BE2C (cell line): Measurements from ENCODE around the gene YIF1B.

Experiments
- DNase-seq: peaks from one replicate; pipeline ENCODE4 v3.0.0-alpha.2; 2020
- H3K27me3 ChIP-seq: fragments of 250-450 bp; sonication (Bioruptor Pico); 2 replicates; pipeline ENCODE4 v1.5.1; 2020; ENCODE audit warnings: mild to moderate bottlenecking
- H3K36me3 ChIP-seq: fragments of 250-450 bp; sonication (Bioruptor Pico); 2 replicates; pipeline ENCODE4 v1.5.1; 2020; ENCODE audit warnings: mild to moderate bottlenecking
- H3K4me1 ChIP-seq: fragments of 250-450 bp; sonication (Bioruptor Pico); 2 replicates; pipeline ENCODE4 v1.5.1; 2020
- H3K4me3 ChIP-seq: 2 replicates; pipeline ENCODE4 v1.5.1; 2011; ENCODE audit warnings: low read depth, low read length
- H3K9me3 ChIP-seq: fragments of 250-450 bp; sonication (Bioruptor Pico); 2 replicates; pipeline ENCODE4 v1.5.1; 2020
- CTCF ChIP-seq: IDR thresholded peaks from 2 replicates; pipeline ENCODE4 v1.5.1; 2012; ENCODE audit warnings: mild to moderate bottlenecking, low read depth, low read length

YIF1B gene

DNA sequence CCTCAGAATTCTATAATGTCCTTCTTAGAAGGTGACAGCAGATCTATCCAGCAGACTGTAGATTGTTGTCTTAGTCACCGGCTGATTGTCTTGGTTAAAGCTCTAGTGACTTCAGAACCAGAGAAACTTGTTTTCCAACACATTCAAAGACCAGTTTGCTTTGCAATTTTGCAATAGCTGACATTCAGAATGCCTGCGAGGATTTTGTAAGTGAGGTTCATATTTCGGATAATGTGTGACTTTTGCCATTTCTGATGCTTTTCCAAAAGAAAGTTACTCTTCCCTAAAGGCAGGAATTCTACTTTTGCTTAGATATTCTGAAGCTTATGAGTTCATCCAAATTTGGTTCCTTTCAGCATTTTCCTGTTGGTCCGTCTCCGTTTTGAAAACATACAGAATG lies 38.2 kb downstream of the YIF1B start:
- Histone ChIP-seq H3K36me3 (no peaks in the 10 kb centered on the region), H3K27me3 (no peaks in the 10 kb centered on the region), H3K9me3 (no peaks in the 10 kb centered on the region), H3K4me1 (no peaks in the 10 kb centered on the region; the same call in 1 of the 2 replicates), H3K4me3 (no peak overlapping the region)
- no peak for TF ChIP-seq CTCF
- DNase-seq: no peak

- DNase-seq: no peak
- TF ChIP-seq CTCF: no peak
- Histone ChIP-seq H3K4me3 (no peak overlapping the region), H3K4me1 (no peaks in the 10 kb centered on the region; the same call in 1 of the 2 replicates), H3K9me3 (no peaks in the 10 kb centered on the region), H3K27me3 (no peaks in the 10 kb centered on the region), H3K36me3 (no peaks in the 10 kb centered on the region)
Measured at GRCh38 chr19:38276942-38277517, 38.7 kb downstream of the YIF1B start.

- Histone ChIP-seq H3K4me3 (no peak overlapping the region), H3K4me1 (no peaks in the 10 kb centered on the region), H3K36me3 (no peaks in the 10 kb centered on the region), H3K9me3 (no peaks in the 10 kb centered on the region), H3K27me3 (no peaks in the 10 kb centered on the region)
- DNase-seq: no peak
- no peak for TF ChIP-seq CTCF
Measured at GRCh38 chr19:38274739-38275138, 41.0 kb downstream of the YIF1B start.

DNA sequence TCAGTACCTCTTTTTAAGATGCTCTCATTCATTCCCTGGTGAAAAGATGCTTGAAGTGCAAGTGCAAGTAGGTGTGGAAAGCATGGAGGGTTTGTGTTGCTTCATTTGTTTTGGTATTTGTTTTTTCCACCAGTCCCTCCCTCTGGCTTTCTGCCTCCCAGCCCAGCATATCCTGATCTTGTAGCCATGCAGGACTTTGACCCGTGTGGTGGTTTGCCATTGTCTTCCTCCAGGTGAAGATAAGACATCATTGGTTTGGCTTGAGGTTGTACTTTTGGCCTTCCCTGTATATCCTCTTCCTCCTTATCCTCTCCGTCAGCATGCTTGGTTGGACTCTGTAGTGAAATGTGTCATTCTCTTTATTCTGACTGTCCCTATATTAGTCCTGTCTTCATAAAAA lies 42.2 kb downstream of the YIF1B start:
- DNase-seq: no peak
- Histone ChIP-seq H3K9me3 (no peaks in the 10 kb centered on the region), H3K4me3 (no peak overlapping the region), H3K36me3 (no peaks in the 10 kb centered on the region), H3K27me3 (no peaks in the 10 kb centered on the region), H3K4me1 (no peaks in the 10 kb centered on the region)
- TF ChIP-seq CTCF: no peak

DNA sequence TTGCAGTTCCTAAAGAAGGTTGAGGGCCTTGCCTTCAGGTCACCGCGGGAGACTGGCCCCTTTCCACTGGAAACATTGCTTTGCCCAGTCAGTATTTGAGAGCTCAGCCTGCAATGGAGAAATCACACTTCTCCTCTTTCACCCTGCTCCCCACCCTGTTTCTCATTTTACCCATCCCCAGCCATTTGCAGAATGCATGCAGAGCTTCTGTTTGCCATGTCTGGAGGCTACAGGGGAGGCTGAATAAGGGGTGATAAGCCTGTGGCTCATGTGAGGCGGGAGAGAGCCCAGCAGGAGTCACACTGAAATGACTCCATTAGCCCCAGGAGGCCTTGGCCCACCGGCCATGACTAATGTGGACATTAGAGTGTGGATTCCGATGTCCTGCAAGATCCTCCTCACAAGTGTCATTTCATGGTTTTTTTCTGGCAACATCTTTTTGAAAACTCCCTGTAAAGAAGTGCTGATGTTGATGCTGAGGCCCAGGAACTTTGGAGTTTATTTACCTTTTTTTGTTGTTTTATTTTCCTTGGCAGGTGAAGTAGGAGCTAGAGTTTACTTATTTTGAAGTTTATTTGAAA lies 45.1 kb downstream of the YIF1B start:
- TF ChIP-seq CTCF: no peak
- Histone ChIP-seq H3K27me3 (no peaks in the 10 kb centered on the region), H3K4me1 (no peaks in the 10 kb centered on the region), H3K4me3 (no peak overlapping the region), H3K36me3 (no peaks in the 10 kb centered on the region), H3K9me3 (no peaks in the 10 kb centered on the region)
- DNase-seq: no peak

- no peaks in the 10 kb centered on the region for H3K9me3 ChIP-seq
- no peak for DNase-seq
- no peaks in the 10 kb centered on the region for H3K36me3 ChIP-seq
- no peaks in the 10 kb centered on the region for H3K27me3 ChIP-seq
- H3K4me3 ChIP-seq: no peak overlapping the region
- TF ChIP-seq CTCF: no peak
- no peaks in the 10 kb centered on the region for H3K4me1 ChIP-seq
Measured at GRCh38 chr19:38268539-38268938, 47.2 kb downstream of the YIF1B start.
